ENCODE measurements around the gene POLR2L.

- no peak for TF ChIP-seq EZH2phosphoT487 (IDR thresholded peaks at IDR 0.05; ENCODE audit: borderline replicate concordance)
- peak; percentile 40; the same call in 1 of the 2 replicates for TF ChIP-seq POLR2AphosphoS5 (IDR thresholded peaks at IDR 0.05; ENCODE audit: low read depth, low read length)
- TF ChIP-seq ATF3 (IDR thresholded peaks at IDR 0.05) = no peak
- TF ChIP-seq CTCF (IDR thresholded peaks at IDR 0.05 in 2 of 3, conservative IDR thresholded peaks at IDR 0.05 in 1 of 3; ENCODE audit: borderline replicate concordance in 1 of 3, insufficient read depth in 1 of 3, low read depth in 2 of 3, low read length in 2 of 3) = no peak
- no peak for TF ChIP-seq POLR2A (IDR thresholded peaks at IDR 0.05; ENCODE audit: borderline replicate concordance, extremely low read depth, insufficient read depth, insufficient read length)
- no peak for TF ChIP-seq ZBTB33 (IDR thresholded peaks at IDR 0.05; ENCODE audit: extremely low read depth, insufficient replicate concordance, low read length)
- TF ChIP-seq EZH2 (IDR thresholded peaks at IDR 0.05) = no peak
- no peak for TF ChIP-seq RAD21 (IDR thresholded peaks at IDR 0.05; ENCODE audit: low read depth)
Measured at GRCh38 chr11:843818-844692, 1.7 kb upstream of the POLR2L start.
